SIG-M5 treated with dmso at 0.1 percent for 504 hours (cell line): Measurements from ENCODE around the gene CABP4.

Experiments used
- DNase-seq: peaks from one replicate; lab custom pipeline; 2025; ENCODE audit not compliant: unreplicated experiment; lab: John Stamatoyannopoulos, UW

The CABP4 gene

GRCh38 chr11:67507242-67507863 is 52.2 kb downstream of the CABP4 start:
- DNase-seq, result no peak

GRCh38 chr11:67507864-67508485 is 52.8 kb downstream of the CABP4 start, which contains the start of gene CDK2AP2:
Gene CDK2AP2, minus strand, starts transcription at chr11:67508162. Its CDS starts 80 bp downstream, at chr11:67508082.
- DNase-seq, result peak; percentile 97

DNA sequence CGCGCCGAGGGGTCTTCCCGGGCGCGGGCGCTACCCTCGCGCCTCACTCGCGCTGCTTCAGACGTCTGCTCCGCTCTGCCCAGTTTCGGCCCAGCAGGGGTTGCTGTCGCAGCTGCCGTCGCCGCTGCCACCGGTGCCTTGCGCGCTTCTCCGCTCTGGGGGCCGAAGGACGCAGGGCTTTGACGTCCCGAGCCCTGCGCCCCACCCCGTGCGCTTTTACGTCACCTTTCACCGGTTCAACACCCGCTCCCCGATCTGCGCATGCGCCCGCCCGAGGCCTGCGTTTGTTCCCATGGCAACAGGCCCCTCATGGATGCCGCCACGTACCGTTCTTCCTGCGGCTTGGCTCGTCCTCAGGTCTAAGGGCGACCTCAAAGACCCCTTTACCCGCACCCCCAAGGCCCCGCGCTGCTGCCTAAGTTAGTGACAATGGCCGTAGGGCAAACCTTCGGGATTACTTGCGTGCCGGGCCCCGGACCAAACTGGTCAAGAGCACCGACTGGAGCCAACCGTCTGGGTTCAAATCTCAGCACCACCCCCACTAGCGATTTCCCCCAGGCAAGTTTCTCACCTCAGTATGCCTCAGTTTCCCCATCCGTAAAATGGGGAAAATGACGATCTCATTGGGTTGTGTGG is 53.5 kb downstream of the CABP4 start:
- peak; percentile 92 for DNase-seq

GRCh38 chr11:67510023-67510345 is 54.8 kb downstream of the CABP4 start:
- no peak for DNase-seq
